HG02885 (cell line): ENCODE measurements around the gene MYO15B.
"Not testable (repeated sequence)": the region's sequence is repeated elsewhere in the genome, so short reads cannot be mapped to it uniquely, and the experiment has no call there.

ENCODE experiments used
- ATAC-seq: cut with Tn5 transposase; IDR thresholded peaks from one replicate; pipeline ENCODE4 v1.9.1; 2021; ENCODE audit warnings: mild to moderate bottlenecking; ENCODE audit not compliant: unreplicated experiment, poor library complexity

Gene MYO15B

DNA sequence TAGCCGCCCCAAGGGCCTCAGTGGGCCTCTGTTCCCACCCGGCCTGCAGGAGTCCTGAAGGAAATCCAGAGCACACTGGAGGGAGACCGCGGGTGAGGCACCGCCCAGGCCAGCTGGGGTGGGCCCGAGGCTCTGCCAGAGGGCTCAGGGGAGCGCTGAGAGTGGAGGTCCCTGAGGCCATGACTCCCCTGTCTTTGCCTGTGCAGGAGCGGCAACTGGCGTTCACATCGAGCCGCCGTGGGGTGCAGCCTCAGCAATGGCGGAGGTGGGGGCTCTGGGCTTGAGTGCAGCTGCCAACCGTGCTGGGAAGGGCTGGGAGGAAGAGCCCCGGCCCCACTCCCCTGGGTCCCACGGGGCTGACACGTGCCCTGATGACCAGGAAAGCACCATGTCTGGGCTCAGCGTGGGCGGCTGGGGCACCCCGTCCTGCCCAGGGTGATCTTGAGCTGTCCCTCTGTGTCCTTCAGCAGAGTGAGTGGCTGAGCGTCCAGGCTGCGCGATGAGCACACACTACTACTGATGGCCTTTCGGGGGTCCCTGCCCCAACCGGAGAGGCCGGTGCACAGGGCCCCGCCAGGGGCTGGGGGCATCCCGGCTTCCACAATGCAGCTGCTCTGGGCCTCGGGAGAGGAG is 13.1 kb upstream of the MYO15B start:
- ATAC-seq: no peak

DNA sequence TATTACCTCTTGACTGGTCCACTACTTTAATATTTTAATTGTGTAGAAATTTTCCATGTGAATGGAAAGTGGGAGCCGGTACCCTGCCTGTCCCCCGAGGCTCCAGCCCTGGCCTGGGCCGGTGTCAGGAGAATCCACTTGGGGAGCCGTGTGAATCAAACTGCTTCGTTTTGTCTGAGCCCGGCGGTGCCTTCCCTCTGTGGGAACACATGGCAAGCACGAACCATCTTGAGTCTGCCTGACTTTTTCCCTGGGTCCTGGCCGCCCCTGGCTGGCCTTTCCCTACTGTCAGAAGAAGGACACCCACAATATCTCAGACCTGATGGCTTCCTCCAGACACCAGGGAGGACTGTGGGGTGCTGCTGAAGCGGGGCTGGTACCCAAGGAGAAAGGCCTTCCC is 12.4 kb upstream of the MYO15B start:
- ATAC-seq: no peak

DNA sequence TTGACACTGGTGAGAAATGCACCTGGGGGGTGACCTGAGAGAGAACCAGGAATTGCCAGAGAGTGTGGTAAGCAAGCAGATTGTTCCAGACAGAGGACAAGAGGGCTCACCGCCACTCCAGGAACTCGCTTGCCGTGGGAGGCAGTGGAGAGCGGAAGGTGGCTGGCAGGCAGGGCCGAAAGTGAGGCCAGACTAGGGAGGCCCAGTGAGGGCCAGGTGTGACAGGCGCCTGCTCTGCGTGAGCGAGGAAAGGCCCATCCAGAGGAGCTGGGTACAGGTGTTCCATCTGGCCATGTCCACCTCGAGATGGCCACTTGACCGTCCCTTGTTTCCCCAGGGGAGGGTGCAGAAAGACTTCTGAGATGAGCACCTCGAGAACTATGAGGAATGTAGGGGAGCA is 11.9 kb upstream of the MYO15B start:
- no peak for ATAC-seq

DNA sequence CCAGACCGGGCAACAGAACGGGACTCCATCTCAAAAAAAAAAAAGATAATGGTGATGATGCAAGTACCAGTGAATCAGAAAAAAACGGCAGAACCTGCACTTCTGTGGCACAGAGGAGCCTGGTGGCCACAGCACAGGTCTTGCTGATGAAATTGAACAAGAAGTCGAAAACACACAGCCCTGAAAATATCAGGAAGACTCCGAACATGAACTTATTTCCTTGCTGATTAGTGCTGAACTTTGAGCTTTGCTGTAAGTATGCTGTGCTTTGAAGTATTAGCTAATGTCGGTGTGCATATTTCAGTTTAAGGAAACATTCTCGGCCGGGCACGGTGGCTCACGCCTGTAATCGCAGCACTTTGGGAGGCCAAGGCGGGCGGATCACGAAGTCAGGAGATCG is 10.9 kb upstream of the MYO15B start:
- no peak for ATAC-seq

DNA sequence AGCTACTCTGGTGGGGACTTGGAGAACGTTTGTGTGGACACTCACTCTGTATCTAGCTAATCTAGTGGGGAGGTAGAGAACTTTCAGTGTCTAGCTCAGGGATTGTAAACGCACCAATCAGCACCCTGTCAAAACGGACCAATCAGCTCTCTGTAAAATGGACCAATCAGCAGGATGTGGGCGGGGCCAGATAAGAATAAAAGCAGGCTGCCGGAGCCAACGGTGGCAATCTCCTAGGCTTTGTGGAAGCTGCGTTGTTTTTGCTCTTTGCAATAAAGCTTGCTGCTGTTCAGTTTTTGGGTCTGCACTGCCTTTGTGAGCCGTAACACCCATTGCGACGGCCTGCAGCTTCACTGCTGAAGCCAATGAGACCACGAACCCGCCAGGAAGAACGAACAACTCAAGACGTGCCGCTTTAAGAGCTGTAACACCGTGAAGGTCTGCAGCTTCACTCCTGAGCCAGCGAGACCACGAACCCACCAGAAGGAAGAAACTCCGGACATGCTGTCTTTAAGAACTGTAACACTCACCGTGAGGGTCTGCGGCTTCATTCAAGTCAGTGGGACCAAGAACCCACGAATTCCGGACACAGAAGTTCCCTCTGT is 6.4 kb upstream of the MYO15B start:
- ATAC-seq: not testable (repeated sequence)

DNA sequence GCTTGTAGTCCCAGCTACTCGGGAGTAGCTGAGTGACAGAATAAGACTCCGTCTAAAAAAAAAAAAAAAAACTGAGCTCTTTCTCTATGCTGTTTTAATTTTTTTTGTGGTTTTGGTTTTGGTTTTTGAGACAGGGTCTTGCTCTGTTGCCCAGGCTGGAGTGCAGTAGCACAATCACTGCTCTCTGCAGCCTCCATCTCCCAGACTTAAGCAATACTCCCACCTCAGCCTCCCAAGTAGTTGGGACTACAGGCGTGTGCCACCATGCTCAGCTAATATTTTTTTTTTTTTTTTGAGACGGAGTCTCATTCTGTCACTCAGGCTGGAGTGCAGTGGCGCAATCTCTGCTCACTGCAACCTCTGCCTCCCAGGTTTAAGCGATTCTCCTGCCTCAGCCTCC is 4.4 kb upstream of the MYO15B start:
- ATAC-seq: not testable (repeated sequence)

DNA sequence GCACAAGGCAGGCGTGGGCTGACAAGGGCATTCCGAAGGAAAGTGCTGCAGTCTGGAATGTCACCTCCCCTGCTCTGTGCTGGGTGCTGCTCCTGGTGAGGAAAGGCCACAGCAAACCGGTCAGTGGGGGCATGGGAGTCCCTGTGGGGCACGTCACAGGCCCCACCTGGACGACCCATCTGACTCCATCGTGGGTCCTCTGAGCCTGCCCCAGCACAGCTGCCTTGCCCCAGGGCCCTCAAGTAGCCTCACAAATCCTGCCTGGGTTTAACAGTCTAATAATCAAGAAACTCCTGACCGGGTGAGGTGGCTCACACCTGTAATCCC is 2.8 kb upstream of the MYO15B start:
- no peak for ATAC-seq

DNA sequence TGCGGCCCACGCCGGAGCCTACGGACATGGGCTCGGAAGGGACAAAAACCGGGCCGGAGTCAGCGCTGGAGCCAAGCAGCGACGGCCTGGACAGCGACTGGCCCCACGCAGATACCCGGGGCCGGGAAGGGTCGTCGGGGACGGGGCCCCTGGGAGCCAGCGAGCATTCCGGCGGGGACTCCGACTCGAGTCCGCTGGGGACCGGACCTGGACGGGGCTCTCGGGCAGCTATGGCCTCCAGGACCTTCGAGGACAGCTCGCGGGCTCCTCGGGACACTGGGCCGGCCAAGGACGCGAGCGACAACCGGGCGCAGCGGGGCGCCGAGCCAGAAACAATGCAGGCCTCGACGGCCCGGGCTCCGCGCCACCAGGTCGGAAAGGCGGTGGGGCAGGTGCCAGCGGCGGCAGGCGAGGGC is 1.0 kb downstream of the MYO15B start:
- ATAC-seq: peak; percentile 21

DNA sequence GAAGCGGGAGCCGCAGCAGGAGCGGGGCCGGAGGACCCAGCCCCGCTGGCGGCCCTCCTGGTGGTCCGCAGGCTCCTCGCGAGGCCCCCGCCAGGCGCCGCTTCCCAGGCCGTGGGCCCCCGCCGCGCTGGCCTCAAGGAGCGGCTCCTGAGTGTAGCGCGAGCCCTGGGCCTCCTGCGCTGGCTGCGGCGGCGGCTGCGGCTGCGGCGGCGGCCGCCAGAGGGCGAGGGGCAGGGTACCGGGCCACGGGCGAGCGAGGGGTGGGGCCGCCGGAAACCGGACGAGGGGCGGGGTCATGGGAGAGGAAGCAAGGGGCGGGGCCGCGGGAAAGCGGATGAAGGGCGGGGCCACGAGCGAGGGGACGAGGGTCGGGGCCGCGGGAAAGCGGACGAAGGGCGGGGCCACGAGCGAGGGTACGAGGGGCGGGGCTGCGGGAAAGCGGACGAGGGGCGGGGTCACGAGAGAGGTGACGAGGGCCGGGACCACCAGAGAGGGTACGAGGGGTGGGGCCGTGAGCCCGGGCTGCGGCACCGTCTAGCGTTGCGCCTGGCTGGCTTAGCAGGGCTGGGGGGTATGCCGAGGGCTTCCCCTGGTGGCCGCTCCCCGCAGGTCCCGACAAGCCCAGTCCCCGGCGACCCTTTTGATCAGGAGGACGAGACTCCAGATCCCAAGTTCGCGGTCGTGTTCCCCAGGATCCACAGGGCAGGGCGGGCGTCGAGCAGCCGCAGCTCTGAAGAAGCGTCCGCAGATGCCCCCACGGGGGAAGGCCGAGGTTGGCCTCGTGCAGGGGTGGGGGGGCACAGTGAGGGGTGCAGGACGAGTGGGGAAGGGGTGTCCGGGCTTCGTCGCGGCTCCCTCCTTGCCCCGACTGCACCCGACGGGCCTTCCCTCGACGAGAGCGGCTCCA is 1.7 kb downstream of the MYO15B start:
- peak; percentile 82 for ATAC-seq

DNA sequence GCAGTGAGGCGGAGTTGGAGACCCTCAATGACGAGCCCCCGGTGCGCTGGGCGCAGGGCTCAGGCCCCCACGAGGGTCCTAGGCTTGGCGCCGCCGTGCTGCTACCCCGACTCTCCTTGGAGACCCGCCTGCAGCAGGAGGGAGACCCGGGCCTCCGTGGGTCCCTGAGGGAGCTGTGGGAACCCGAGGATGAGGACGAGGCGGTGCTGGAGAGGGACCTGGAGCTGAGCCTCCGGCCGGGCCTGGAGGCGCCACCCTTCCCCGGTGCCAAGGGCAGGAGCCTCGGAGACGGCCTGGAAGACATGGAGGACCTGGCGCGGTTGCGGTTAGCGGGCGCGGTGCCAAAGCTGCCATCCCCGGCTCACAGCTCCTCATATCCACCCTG is 2.3 kb downstream of the MYO15B start:
- no peak for ATAC-seq

DNA sequence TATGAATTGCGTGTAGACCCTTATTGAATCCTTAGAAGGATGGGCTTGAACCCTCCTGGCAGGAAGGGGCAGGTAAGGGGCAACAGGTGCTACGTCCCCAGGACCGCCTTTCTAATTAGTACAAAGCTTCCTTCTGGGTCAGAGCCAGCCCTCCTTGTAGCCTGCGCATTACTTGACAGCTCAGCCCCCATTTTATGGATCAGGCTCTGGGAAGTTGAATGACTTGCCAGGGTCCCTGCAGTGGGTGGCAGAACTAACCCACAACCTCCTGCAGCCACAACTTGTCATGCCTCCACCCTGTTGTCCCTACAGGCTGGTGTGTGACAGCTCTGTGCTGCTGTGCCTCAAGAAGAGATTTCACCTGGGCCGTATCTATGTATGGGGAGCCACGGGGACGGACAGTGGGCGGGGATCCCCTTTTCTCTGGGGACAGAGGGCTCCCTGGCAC is 2.7 kb downstream of the MYO15B start:
- no peak for ATAC-seq

DNA sequence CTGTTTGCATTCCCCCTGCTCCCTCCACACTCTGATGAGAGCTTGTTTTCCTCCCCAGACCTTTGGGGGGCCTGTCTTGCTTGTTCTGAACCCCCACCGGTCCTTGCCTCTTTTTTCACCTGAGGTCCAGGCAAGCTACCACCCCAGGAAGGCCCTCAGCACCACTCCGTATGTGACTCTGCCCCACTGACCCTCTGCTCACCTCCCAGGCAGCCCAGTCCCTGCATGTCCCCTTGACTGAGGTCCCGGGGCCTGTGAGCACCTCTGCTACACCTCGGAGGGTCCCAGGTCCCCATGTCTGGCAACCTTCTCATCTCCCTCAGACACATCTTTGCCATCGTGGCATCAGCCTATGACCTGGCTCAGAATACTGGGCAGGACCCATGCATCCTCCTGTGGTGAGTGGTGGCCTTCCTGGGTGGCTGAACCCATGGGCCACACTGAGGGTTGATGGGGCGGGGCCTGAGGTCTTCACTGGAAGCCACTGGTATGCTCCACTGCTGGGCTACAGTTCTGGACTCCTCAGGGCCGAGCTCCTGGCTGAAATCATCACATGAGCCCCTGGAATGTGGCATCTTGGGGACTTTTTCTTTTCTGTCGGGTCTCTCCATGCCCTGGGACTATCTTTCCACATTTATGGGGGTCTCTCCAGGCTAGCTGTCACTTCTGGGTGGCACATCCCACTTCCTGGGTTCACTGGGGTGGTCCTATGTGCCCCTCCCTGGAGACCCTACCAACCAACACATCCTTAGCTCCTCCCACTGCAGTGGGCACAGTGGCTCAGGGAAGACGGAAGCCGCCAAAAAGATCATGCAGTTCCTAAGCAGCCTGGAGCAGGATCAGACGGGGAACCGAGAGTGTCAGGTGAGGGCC is 3.5 kb downstream of the MYO15B start:
- ATAC-seq: no peak

DNA sequence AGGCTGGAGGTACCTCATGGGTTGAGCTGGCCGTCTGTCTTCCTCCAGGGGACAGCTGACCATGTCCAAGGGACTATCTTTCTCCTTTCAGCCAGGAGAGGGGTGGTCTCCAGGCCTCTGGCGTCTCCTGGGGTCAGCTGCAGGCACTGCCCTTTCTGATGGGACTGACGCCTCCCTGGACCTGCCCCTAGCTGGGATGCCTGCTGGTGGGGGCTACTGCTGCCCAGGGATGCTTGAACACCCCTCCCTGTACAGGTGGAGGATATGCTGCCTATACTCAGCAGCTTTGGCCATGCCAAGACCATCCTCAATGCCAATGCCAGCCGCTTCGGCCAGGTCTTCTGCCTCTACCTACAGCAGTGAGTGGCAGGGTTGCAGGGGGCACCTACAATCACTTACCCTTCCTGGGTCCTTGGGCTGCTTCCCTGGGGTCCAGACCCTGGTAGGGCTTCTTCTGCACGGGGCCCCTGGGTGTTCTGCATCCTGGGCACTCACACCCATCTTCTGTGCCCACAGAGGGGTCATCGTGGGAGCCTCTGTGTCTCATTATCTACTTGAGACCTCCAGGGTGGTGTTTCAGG is 4.2 kb downstream of the MYO15B start:
- ATAC-seq: no peak

DNA sequence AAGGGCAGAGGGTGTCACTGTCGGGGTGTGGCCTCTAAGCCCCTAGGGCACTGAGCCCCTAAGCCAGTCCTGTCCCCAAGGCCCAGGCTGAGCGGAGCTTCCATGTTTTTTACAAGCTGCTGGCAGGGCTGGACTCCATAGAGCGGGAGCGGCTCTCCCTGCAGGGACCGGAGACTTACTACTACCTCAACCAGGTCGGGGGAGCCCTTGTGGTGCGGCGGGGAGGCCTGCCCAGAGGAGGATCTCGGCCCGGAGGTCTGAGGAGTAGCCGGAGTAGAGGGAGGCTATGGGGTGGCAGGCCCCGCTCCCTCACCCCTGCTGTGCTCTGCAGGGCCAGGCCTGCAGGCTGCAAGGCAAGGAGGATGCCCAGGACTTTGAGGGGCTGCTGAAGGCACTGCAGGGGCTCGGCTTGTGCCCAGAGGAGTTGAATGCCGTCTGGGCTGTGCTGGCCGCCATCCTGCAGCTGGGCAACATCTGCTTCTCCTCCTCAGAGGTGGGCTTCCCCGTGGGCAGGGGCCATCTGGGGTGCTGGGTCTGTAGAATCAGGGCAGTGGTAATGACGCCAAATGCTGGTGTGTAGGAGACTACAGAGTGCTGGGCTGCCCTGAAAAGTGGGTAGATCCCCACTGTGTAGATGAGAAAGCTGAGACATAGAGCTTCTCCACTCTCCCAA is 4.9 kb downstream of the MYO15B start:
- no peak for ATAC-seq

DNA sequence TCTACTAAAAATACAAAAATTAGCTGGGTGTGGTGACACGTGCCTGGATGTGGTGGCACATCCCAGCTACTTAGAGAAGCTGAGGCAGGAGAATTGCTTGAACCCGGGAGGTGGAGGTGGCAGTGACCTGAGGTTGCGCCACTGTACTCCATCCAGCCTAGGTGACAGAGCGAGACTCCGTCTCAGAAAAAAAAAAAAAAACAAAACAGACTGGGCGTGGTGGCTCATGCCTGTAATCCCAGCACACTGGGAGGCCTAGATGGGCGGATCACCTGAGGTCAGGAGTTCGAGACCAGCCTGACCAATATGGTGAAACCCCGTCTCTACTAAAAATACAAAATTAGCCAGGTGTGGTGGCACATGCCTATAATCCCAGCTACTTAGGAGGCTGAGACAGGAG is 5.8 kb downstream of the MYO15B start:
- not testable (repeated sequence) for ATAC-seq

DNA sequence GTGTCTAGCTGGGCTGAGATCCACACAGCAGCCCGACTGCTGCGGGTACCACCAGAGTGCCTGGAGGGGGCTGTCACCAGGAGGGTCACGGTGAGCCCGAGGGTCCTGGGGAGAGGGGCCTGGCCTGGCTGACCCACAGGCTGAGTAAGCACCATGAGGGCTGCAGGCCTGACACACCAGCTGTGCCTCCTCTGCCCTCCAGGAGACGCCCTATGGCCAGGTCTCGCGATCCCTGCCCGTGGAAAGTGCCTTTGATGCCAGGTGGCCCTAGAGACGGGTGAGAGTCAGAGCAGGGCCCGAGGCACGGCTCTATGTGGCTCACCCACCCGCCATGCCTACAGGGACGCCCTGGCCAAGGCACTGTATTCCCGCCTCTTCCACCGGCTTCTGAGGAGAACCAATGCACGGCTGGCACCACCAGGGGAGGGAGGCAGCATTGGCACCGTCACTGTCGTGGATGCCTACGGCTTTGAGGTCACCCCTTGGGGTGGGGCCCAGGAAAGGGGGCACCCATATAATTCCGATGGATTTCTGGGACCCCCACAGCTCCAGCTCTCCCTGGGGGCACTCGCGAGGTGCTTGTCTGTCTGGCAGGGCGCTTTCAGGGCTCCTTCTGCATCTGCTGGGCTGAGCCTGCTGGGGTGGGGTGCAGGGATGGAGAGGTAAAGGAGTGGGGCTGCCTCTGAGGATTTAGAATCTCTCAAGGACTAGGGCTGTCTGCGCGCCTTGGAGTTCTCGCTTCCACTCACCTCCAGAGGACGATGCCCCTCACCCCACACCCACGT is 7.1 kb downstream of the MYO15B start:
- ATAC-seq: no peak

DNA sequence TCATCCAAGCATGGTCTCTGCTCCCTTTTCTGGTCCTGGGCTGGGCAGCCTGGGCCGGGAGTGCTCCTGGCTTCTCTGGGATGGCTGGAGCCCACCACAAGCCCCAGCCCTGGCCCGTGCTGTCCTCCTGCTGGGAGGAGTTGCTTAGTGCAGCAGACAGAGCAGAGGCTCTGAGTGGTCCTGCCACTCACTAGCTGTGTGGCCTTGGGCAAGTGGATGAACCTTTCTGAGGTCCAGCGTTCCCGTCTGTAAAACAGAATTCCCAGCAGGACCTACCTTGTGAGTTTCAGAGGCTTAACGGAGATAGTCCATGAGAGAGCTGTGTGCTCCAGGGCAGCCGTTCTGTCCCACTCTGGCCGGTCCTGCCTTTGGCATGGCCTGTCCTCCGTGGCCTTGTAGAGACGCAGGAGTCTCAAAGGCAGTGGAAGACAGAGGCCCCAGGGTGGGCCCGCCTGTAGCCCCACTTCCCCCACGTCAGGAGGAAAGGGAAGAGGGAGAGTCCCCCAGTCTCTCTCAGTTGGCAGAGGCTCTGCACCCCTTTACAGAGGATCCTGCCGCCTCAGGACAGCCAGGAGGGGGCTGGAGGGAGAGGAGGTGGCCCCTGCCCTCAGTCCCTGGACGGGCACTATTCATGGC is 7.8 kb downstream of the MYO15B start:
- ATAC-seq: no peak

DNA sequence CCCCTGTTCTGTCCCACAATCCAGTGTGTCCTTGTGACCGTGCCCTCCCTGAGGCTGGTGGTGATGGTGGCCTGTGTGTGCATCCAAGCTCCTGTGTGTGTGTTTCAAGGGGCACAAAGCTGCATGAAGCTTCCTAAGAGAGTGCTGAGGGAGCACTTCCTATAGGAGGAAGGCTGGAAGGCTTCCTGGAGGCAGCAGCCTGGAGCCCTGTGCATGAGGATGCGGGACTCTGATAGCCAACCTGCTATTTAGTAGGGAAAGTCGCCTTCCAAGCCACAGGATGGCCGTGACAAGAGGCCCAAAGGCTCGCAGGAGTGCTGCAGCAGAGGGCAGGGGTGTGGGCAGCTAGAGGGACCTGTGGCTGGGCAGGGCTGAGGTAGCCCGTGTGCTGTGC is 8.3 kb downstream of the MYO15B start:
- ATAC-seq: no peak
